Measurements from ENCODE around the gene TRAPPC3.
A peak's percentile ranks its signal among the peaks of the same experiment; 100 is the strongest.
"Not testable (repeated sequence)": the region's sequence is repeated elsewhere in the genome, so short reads cannot be mapped to it uniquely, and the experiment has no call there.

TRAPPC3 gene

DNA sequence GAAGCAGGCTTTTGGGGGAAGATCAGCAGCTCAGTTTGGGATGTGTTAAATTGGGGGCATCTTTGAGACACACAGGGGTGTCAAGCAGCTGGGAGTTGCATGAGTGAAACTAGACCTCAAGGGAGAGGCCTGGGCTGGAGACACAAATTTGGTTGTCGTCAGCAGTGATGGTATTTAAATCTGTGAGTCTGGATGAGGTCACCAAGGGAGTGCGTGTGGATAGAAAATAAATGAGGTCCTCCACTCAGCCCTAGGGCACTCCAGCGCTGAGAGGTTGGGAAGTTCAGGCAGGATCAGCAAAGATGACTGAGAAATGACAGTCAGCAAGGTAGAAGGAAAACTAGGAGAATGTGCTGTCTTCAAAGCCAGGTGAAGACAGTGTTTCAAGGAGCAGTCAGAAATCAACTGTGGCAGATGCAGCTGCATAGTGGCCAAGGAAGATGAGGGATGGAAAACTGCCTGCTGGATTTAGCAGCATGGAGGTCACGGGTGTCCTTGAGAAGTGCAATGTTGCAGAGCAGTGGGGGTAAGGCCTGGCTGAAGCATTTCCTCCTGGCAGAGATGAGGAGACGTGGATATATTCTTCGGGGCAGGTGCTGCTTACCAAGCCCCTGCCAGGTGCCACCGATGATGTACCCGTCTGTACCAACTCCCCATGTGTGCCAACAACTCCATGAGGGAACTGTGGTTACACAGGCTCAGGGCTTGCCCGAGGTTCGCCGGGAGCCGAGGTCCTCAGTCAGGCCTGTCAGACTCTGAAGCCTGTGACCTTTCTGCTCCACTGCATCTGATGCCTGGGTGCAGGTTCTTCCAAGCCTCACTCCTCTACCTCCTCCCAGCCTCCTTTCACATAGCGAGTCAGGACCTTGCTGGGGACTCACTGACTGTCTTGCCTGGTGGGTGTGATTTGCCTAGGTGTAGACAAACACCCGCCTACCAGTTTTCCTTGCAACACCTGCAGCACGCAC, 17.9 kb upstream of the TRAPPC3 start:
- no peak for DNase-seq (ENCODE audit: low read depth in 3 of 3)

DNA sequence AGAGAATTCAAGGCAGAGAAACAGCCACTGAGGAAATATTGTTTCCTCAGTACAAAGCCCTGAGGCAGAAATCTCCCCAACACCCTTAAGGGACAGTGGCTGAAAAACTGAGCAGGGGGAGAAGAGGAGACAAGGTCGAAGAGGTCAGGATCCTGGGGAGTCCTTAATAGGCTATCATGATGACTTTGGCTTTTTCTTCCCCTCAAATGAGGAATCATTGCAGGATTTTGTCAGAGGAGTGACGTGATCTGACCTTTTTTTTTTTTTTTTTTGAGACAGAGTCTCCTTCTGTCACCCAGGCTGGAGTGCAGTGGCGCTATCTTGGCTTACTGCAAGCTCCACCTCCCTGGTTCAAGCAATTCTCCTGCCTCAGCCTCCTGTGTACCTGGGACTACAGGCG, 16.9 kb upstream of the TRAPPC3 start:
- no peak for DNase-seq (ENCODE audit: low read depth in 3 of 3)

- DNase-seq (ENCODE audit: low read depth in 3 of 3): no peak
These were observed 15.9 kb upstream of the TRAPPC3 start for GRCh38 chr1:36165145-36165544.

DNA sequence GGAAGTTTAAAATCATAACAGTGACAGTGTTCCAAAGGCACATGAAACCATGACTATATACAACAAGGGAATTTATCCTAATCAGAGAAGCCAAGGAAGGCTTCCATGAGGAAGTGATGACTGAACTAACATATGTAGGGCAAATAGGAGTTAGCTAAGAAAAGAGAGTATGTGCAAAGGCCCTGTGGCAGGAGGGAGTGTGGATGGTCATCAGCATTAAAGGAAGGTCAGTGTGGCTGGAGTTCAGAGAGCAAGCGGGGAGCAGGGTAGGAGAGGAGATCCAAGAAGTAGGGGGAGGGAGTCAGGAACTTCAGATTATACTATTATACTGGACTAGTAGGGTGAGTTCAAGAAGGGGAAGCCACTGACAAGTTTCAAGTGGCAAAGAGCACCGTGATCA, 15.1 kb upstream of the TRAPPC3 start:
- DNase-seq (ENCODE audit: low read depth in 3 of 3): no peak

DNA sequence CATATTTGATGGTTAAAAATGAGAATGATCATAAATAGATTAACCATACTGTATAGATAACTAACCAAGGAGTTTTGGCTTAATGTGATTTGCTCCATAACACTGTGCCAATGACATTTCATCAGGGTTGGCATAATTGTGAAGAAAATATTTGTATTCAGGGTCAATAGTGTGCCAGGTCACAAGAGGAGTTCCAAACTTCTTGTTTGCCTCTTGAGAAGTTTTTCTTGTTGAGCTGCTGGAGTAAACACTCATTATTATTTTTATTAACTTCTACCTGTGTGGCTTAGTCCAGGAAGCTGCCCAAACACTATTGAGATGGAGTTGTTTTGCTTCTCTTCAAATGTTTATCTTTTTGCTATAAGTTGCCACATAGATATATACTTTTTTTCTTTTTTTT, 14.1 kb upstream of the TRAPPC3 start:
- no peak for DNase-seq (ENCODE audit: low read depth in 3 of 3)

DNA sequence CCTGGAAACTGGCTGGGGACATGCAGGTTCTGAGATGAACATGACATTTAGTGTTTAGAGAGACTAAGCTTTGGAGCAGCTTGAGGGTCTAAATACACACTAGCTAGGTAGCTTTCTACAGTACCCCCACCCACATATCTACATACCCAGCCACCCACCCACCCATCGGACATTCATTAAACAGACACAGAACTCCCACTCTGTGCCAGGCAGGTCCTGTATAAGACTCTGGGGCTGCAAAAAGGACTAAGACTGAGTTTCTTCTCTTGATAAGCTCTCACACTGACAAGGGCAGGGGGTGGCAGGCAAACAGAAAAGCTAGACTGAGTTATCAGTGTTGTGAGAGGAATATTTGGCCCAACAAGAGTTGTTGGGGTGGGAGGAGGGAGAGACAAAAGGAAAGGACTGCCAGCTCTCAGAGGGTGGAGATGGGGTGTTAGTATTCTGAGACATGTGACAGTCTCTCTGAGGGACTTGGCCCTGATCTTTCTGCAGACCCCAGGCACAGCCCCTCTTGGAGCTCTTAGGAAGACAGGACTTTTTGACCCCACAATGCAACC, 13.5 kb upstream of the TRAPPC3 start:
- DNase-seq (ENCODE audit: low read depth in 3 of 3): no peak

- no peak for DNase-seq (ENCODE audit: low read depth in 3 of 3)
These were observed 12.6 kb upstream of the TRAPPC3 start for GRCh38 chr1:36161641-36162531.

- no peak for DNase-seq (ENCODE audit: low read depth in 3 of 3)
These were observed 11.7 kb upstream of the TRAPPC3 start for GRCh38 chr1:36160949-36161485.

DNA sequence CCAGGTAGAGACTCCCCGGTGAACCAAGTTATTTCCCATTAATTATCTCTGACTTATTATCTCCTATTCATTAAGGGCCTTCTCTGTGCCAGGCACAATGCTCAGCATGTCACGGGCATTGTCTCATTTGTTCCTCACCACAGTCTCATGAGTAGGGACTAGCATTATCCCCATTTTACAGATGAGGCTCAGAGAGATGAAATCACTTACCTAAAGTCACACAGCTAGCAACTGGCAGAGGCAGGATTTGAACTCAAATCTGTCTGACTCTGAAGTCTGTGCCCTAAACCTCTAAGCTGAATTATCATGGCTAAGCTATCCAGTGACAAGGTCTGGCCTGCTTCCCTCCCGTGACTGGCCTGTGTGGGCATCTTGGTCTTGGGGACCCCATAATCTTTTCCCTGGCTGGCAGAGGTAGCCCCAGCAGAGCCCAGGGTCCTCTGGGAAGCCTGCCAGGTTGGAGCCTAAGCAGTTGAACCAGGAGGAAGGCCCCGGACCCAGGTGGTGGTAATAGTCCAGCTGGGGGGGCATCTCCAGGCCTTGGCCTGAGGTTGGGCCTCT, 11.2 kb upstream of the TRAPPC3 start:
- no peak for DNase-seq (ENCODE audit: low read depth in 3 of 3)

- no peak for DNase-seq (ENCODE audit: low read depth in 3 of 3)
These were observed 10.5 kb upstream of the TRAPPC3 start for GRCh38 chr1:36159614-36160387.

- not testable (repeated sequence) for DNase-seq (ENCODE audit: low read depth in 3 of 3)
These were observed 9.6 kb upstream of the TRAPPC3 start for GRCh38 chr1:36158827-36159252.

GRCh38 chr1:36157973-36158826, 8.9 kb upstream of the TRAPPC3 start:
- no peak for DNase-seq (ENCODE audit: low read depth in 3 of 3)

GRCh38 chr1:36157115-36157903, 8.0 kb upstream of the TRAPPC3 start:
- no peak for DNase-seq (ENCODE audit: low read depth in 3 of 3)

GRCh38 chr1:36156329-36157114, 7.2 kb upstream of the TRAPPC3 start:
- DNase-seq (ENCODE audit: low read depth in 3 of 3): peak; percentile 32 to 47 (median 45)

- peak; percentile 71 to 85 (median 75) for DNase-seq (ENCODE audit: low read depth in 3 of 3)
These were observed 6.4 kb upstream of the TRAPPC3 start, which contains the start of gene MAP7D1 for GRCh38 chr1:36155408-36156328. TSS of gene MAP7D1 (plus strand) at chr1:36156160. CDS start at chr1:36156418, 258 bp downstream.

DNA sequence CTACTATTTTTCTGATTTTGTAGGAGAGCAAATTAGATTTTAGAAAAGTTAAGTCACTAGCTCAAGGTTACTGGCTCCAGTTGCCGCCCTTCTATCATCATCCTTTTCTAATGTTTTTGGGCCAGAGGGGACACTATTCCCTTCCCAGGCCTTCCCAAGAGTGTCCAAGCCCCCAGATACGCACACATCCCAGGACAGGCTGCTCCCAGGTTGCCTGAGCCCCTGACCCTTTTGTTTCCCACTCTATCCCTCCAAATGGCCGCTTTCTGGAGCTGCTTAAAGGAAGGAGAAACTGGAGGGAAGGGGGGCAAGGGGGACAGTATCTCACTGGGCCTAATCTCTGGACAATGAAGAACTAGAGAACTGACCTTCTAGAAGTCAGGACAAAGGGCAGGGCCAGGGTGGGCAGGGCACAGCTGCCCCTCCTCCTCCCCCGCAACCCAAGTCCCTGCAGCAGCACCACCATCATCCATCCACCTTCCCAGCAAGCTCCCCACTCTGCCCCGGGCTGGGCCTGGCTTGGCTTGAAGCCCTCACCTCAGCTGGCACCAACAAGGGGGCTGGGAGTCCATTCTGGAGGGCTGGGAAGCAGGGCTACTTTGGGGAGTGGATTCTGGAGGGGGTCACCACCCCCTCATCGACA, 5.6 kb upstream of the TRAPPC3 start:
- no peak for DNase-seq (ENCODE audit: low read depth in 3 of 3)

Measured in stimulated activated CD4-positive, alpha-beta T cell treated with anti-CD3 and anti-CD28 coated beads, TNF-alpha, amount 100 ng/mL, for 4 hours (primary cell).